Endodermal cell (in vitro differentiated cells): ENCODE data around the gene SUSD3. TPM values are rescaled to one million over a fixed set of nuclear protein-coding genes. Genes with fewer than 3 reads are reported as not detected.

ENCODE experiments used
- DNase-seq: peaks from one replicate; pipeline ENCODE4 v3.0.0-alpha.2; 2017
- H3K27ac ChIP-seq: 2 replicates; pipeline ENCODE4 v1.5.1; 2013; ENCODE audit warnings: mild to moderate bottlenecking, low read depth, low read length, moderate library complexity
- H3K27me3 ChIP-seq: 2 replicates; pipeline ENCODE4 v1.6.1; 2013; ENCODE audit warnings: mild to moderate bottlenecking, low read length, moderate library complexity; ENCODE audit not compliant: insufficient read depth, control insufficient read depth, poor library complexity, severe bottlenecking
- H3K36me3 ChIP-seq: 2 replicates; pipeline ENCODE4 v1.7.0; 2013; ENCODE audit warnings: mild to moderate bottlenecking, low read length, moderate library complexity; ENCODE audit not compliant: control insufficient read depth, insufficient read depth
- H3K4me1 ChIP-seq: one replicate; pipeline ENCODE4 v1.7.0; 2013; ENCODE audit warnings: low read length; ENCODE audit not compliant: control insufficient read depth, insufficient read depth
- H3K4me3 ChIP-seq: 2 replicates; pipeline ENCODE4 v1.5.1; 2013; ENCODE audit warnings: mild to moderate bottlenecking, low read length, moderate library complexity
- H3K9ac ChIP-seq: 2 replicates; pipeline ENCODE4 v1.6.1; 2013; ENCODE audit warnings: mild to moderate bottlenecking, low read length, moderate library complexity; ENCODE audit not compliant: poor library complexity, severe bottlenecking; ENCODE audit errors: extremely low read depth
- H3K9me3 ChIP-seq: 2 replicates; pipeline ENCODE4 v1.6.1; 2013; ENCODE audit warnings: mild to moderate bottlenecking, low read length, moderate library complexity; ENCODE audit not compliant: control insufficient read depth
- H3K27ac Mint-ChIP-seq: 2 replicates; pipeline ENCODE4 v1.8.0; 2020; ENCODE audit warnings: mixed read lengths
- H3K27me3 Mint-ChIP-seq: 2 replicates; pipeline ENCODE4 v1.8.0; 2021; ENCODE audit warnings: mild to moderate bottlenecking, mixed read lengths; ENCODE audit not compliant: insufficient read depth
- H3K36me3 Mint-ChIP-seq: 2 replicates; pipeline ENCODE4 v1.8.0; 2020; ENCODE audit warnings: low read depth, mixed read lengths
- H3K4me1 Mint-ChIP-seq: 2 replicates; pipeline ENCODE4 v1.8.0; 2020; ENCODE audit warnings: mixed read lengths
- H3K4me3 Mint-ChIP-seq: 2 replicates; pipeline ENCODE4 v1.8.0; 2020; ENCODE audit warnings: mild to moderate bottlenecking, moderate library complexity, mixed read lengths
- H3K9me3 Mint-ChIP-seq: 2 replicates; pipeline ENCODE4 v1.8.0; 2020; ENCODE audit warnings: mild to moderate bottlenecking, mixed read lengths
- CTCF ChIP-seq: fragments of 200-600 bp; sonication (generic); conservative IDR thresholded peaks from 2 replicates; pipeline ENCODE4 v1.5.0; 2021; ENCODE audit warnings: antibody characterized with exemption, mild to moderate bottlenecking
- WGBS, 2 experiments: methylation state at CpG; one replicate each; pipeline versions ENCODE4 v1.1.5 to v1.1.7; 2013; ENCODE audit warnings: missing lambda C conversion rate in 2 of 2, mixed read lengths in 1 of 2; ENCODE audit not compliant: insufficient coverage in 1 of 2, insufficient read length in 1 of 2; 5-methylcytosine and 5-hydroxymethylcytosine counted together
- total RNA-seq, 2 donors: library from RNA; stranded (reverse); fragmentation: NEBNext Ultra II Directional in 1 of 2; extraction: Animal tissue kit (Norgen Biotek cat#: 25700) in 1 of 2; gene quantifications; 2 replicates in 1 of 2; 3 replicates in 1 of 2; pipeline ENCODE4 v1.2.1, GENCODE V29; 2021

Gene SUSD3
- total RNA-seq, 2 donors from 2014 or later: 5.1 to 5.9 TPM

GRCh38 chr9:93123561-93124283 is 65.2 kb downstream of the SUSD3 start:
- no peak for TF ChIP-seq CTCF
- Histone ChIP-seq H3K9me3 (no peaks in the 10 kb centered on the region), H3K4me1 (no peaks in the 10 kb centered on the region), H3K36me3 (no peaks in the 10 kb centered on the region), H3K27me3 (no peaks in the 10 kb centered on the region), H3K9ac (no peak overlapping the region), H3K4me3 (no peak overlapping the region), H3K27ac (no peak overlapping the region)
- Mint-ChIP-seq H3K27ac (no peak overlapping the region), H3K4me3 (no peak overlapping the region), H3K9me3 (no peaks in the 10 kb centered on the region), H3K36me3 (peaks cover 14% of the 10 kb centered on the region), H3K27me3 (no peaks in the 10 kb centered on the region), H3K4me1 (peaks cover 4% of the 10 kb centered on the region)
- DNase-seq: peak; percentile 35
- 89 to 90% methylated on average over 11 to 14 of the region's 14 CpGs for WGBS, 2 experiments

- Mint-ChIP-seq H3K9me3 (no peaks in the 10 kb centered on the region), H3K4me1 (peaks cover 4% of the 10 kb centered on the region), H3K27ac (no peak overlapping the region), H3K27me3 (no peaks in the 10 kb centered on the region), H3K36me3 (peaks cover 14% of the 10 kb centered on the region), H3K4me3 (no peak overlapping the region)
- Histone ChIP-seq H3K27ac (no peak overlapping the region), H3K27me3 (no peaks in the 10 kb centered on the region), H3K4me1 (no peaks in the 10 kb centered on the region), H3K36me3 (no peaks in the 10 kb centered on the region), H3K4me3 (no peak overlapping the region), H3K9ac (no peak overlapping the region), H3K9me3 (no peaks in the 10 kb centered on the region)
- 94 to 99% methylated on average over 15 to 16 of the region's 16 CpGs for whole genome bisulfite sequencing, 2 experiments
- no peak for TF ChIP-seq CTCF
- peak; percentile 30 for DNase-seq
Measured at GRCh38 chr9:93124793-93125192, 66.3 kb downstream of the SUSD3 start.

- DNase-seq: no peak
- Histone ChIP-seq H3K4me1 (no peaks in the 10 kb centered on the region), H3K4me3 (no peak overlapping the region), H3K27ac (no peak overlapping the region), H3K9ac (no peak overlapping the region), H3K27me3 (no peaks in the 10 kb centered on the region), H3K9me3 (no peaks in the 10 kb centered on the region), H3K36me3 (no peaks in the 10 kb centered on the region)
- no peak overlapping the region for H3K4me3 Mint-ChIP-seq
- H3K27ac Mint-ChIP-seq: no peak overlapping the region
- no peaks in the 10 kb centered on the region for H3K9me3 Mint-ChIP-seq
- H3K36me3 Mint-ChIP-seq: peaks cover 14% of the 10 kb centered on the region
- no peaks in the 10 kb centered on the region for H3K4me1 Mint-ChIP-seq
- WGBS, 2 experiments: 92 to 95% methylated on average over 9 to 10 of the region's 10 CpGs
- TF ChIP-seq CTCF: no peak
- H3K27me3 Mint-ChIP-seq: no peaks in the 10 kb centered on the region
Measured at GRCh38 chr9:93125331-93125894, 66.9 kb downstream of the SUSD3 start.
